T-helper 1 cell treated with Interleukin-12 subunit alpha and Interleukin-12 subunit beta and Interleukin-4 antibody, amounts not matched to agents 30 μg/mL and 1 μg/mL, for 36 hours (primary cell): ENCODE results near the gene HEXA.

Experiments used
- H3K27ac Mint-ChIP-seq: one replicate; pipeline ENCODE4 v1.8.0; 2021; ENCODE audit warnings: mild to moderate bottlenecking, mixed read lengths
- H3K27me3 Mint-ChIP-seq: one replicate; pipeline ENCODE4 v1.8.0; 2021; ENCODE audit warnings: low read depth, mixed read lengths
- H3K36me3 Mint-ChIP-seq: one replicate; pipeline ENCODE4 v1.8.0; 2021; ENCODE audit warnings: low read depth, mixed read lengths
- H3K4me1 Mint-ChIP-seq: one replicate; pipeline ENCODE4 v1.8.0; 2021; ENCODE audit warnings: low read depth, mixed read lengths
- H3K4me3 Mint-ChIP-seq: one replicate; pipeline ENCODE4 v1.8.0; 2021; ENCODE audit warnings: mild to moderate bottlenecking, moderate library complexity, mixed read lengths
- H3K9me3 Mint-ChIP-seq: one replicate; pipeline ENCODE4 v1.8.0; 2021; ENCODE audit warnings: mixed read lengths

The HEXA gene

GRCh38 chr15:72319985-72320671 lies 55.7 kb downstream of the HEXA start, which contains the start of gene CELF6:
Gene CELF6, minus strand, starts transcription at chr15:72320157. Its CDS starts 283 bp downstream, at chr15:72319874.
- Mint-ChIP-seq H3K27ac (peak within 1 kb of the TSS; percentile 69), H3K4me1 (peaks cover 17% of the 10 kb centered on the region), H3K36me3 (peaks cover 10% of the 10 kb centered on the region), H3K27me3 (peaks cover 31% of the 10 kb centered on the region), H3K4me3 (peak within 1 kb of the TSS; percentile 81), H3K9me3 (no peaks in the 10 kb centered on the region)

GRCh38 chr15:72319360-72319984 lies 56.3 kb downstream of the HEXA start:
- peaks cover 31% of the 10 kb centered on the region for H3K27me3 Mint-ChIP-seq
- peak overlapping the region; percentile 81 for H3K4me3 Mint-ChIP-seq
- no peaks in the 10 kb centered on the region for H3K9me3 Mint-ChIP-seq
- H3K4me1 Mint-ChIP-seq = peaks cover 17% of the 10 kb centered on the region
- peaks cover 9% of the 10 kb centered on the region for H3K36me3 Mint-ChIP-seq
- peak overlapping the region; percentile 69 for H3K27ac Mint-ChIP-seq

GRCh38 chr15:72318408-72318942 lies 57.3 kb downstream of the HEXA start:
- Mint-ChIP-seq H3K27ac (peak overlapping the region; percentile 69), H3K4me1 (peaks cover 17% of the 10 kb centered on the region), H3K27me3 (peaks cover 31% of the 10 kb centered on the region), H3K4me3 (peak overlapping the region; percentile 81), H3K9me3 (no peaks in the 10 kb centered on the region), H3K36me3 (peaks cover 7% of the 10 kb centered on the region)

- Mint-ChIP-seq H3K27ac (no peak overlapping the region), H3K4me3 (no peak overlapping the region), H3K4me1 (peaks cover 16% of the 10 kb centered on the region), H3K9me3 (no peaks in the 10 kb centered on the region), H3K27me3 (peaks cover 29% of the 10 kb centered on the region), H3K36me3 (peaks cover 7% of the 10 kb centered on the region)
Observed at GRCh38 chr15:72315706-72316370, 60.0 kb downstream of the HEXA start.

- Mint-ChIP-seq H3K9me3 (no peaks in the 10 kb centered on the region), H3K27me3 (peaks cover 20% of the 10 kb centered on the region), H3K27ac (no peak overlapping the region), H3K4me1 (peaks cover 6% of the 10 kb centered on the region), H3K36me3 (peaks cover 4% of the 10 kb centered on the region), H3K4me3 (no peak overlapping the region)
Observed at GRCh38 chr15:72313881-72314280, 61.9 kb downstream of the HEXA start.

GRCh38 chr15:72313448-72313840 lies 62.4 kb downstream of the HEXA start:
- Mint-ChIP-seq H3K9me3 (no peaks in the 10 kb centered on the region), H3K4me3 (no peak overlapping the region), H3K4me1 (peaks cover 2% of the 10 kb centered on the region), H3K36me3 (no peaks in the 10 kb centered on the region), H3K27me3 (peaks cover 16% of the 10 kb centered on the region), H3K27ac (no peak overlapping the region)

GRCh38 chr15:72312605-72313447 lies 63.0 kb downstream of the HEXA start:
- Mint-ChIP-seq H3K4me1 (no peaks in the 10 kb centered on the region), H3K4me3 (no peak overlapping the region), H3K36me3 (no peaks in the 10 kb centered on the region), H3K9me3 (no peaks in the 10 kb centered on the region), H3K27ac (no peak overlapping the region), H3K27me3 (peaks cover 11% of the 10 kb centered on the region)

- H3K36me3 Mint-ChIP-seq = no peaks in the 10 kb centered on the region
- H3K27ac Mint-ChIP-seq = no peak overlapping the region
- no peaks in the 10 kb centered on the region for H3K4me1 Mint-ChIP-seq
- H3K9me3 Mint-ChIP-seq = no peaks in the 10 kb centered on the region
- H3K4me3 Mint-ChIP-seq = no peak overlapping the region
- H3K27me3 Mint-ChIP-seq = peaks cover 4% of the 10 kb centered on the region
Observed at GRCh38 chr15:72307026-72307425, 68.8 kb downstream of the HEXA start.

GRCh38 chr15:72306211-72306785 lies 69.5 kb downstream of the HEXA start:
- H3K27ac Mint-ChIP-seq = no peak overlapping the region
- H3K36me3 Mint-ChIP-seq = no peaks in the 10 kb centered on the region
- no peaks in the 10 kb centered on the region for H3K9me3 Mint-ChIP-seq
- H3K27me3 Mint-ChIP-seq = peaks cover 4% of the 10 kb centered on the region
- H3K4me1 Mint-ChIP-seq = no peaks in the 10 kb centered on the region
- no peak overlapping the region for H3K4me3 Mint-ChIP-seq

GRCh38 chr15:72304596-72304995 lies 71.2 kb downstream of the HEXA start:
- Mint-ChIP-seq H3K4me1 (no peaks in the 10 kb centered on the region), H3K36me3 (no peaks in the 10 kb centered on the region), H3K27ac (no peak overlapping the region), H3K9me3 (no peaks in the 10 kb centered on the region), H3K27me3 (peaks cover 4% of the 10 kb centered on the region), H3K4me3 (no peak overlapping the region)

- Mint-ChIP-seq H3K4me3 (no peak overlapping the region), H3K4me1 (no peaks in the 10 kb centered on the region), H3K9me3 (no peaks in the 10 kb centered on the region), H3K27ac (no peak overlapping the region), H3K36me3 (no peaks in the 10 kb centered on the region), H3K27me3 (no peaks in the 10 kb centered on the region)
Observed at GRCh38 chr15:72302955-72303354, 72.9 kb downstream of the HEXA start.
